ENCODE data around the gene MACROH2A1. TPM values are rescaled to one million over a fixed set of nuclear protein-coding genes. Genes with fewer than 3 reads are reported as not detected.
"Not testable (repeated sequence)": the region's sequence is repeated elsewhere in the genome, so short reads cannot be mapped to it uniquely, and the experiment has no call there.

Gene MACROH2A1
- total and polyA plus RNA-seq, 2 donors from 2014 or later: 99.4 to 144 TPM

- Histone ChIP-seq H3K4me3 (ENCODE audit: low read length in 3 of 3) (no peak overlapping the region), H3K36me3 (ENCODE audit: control insufficient read depth in 2 of 3, insufficient read depth in 3 of 3, low read length in 3 of 3) (peaks cover 4 to 15% (median 8%) of the 10 kb centered on the region in 3 donors), H3K9ac (ENCODE audit: low read length in 3 of 3) (no peak overlapping the region), H3K27ac (ENCODE audit: low read depth in 2 of 2, low read length in 2 of 2) (no peak overlapping the region), H3K9me3 (ENCODE audit: control insufficient read depth in 2 of 3, insufficient read depth in 1 of 3, low read length in 3 of 3) (no peaks in the 10 kb centered on the region), H3K4me1 (ENCODE audit: control insufficient read depth in 2 of 3, insufficient read depth in 2 of 3, low read depth in 1 of 3, low read length in 3 of 3) (no peaks in the 10 kb centered on the region), H3K27me3 (ENCODE audit: control insufficient read depth, insufficient read depth, low read length) (no peaks in the 10 kb centered on the region)
- intact Hi-C loops (cut with DNase I): no loop called here
- TF ChIP-seq CTCF (IDR thresholded peaks at IDR 0.05; ENCODE audit: borderline replicate concordance, extremely low read depth, insufficient read depth): no peak
- no peak for DNase-seq
- no peak for FAIRE-seq
Observed at GRCh38 chr5:135364421-135365262, 34.4 kb downstream of the MACROH2A1 start.

GRCh38 chr5:135363342-135363741, 35.7 kb downstream of the MACROH2A1 start:
- FAIRE-seq; intact Hi-C loops (cut with DNase I); H3K27ac ChIP-seq (ENCODE audit: low read depth in 2 of 2, low read length in 2 of 2); H3K9ac ChIP-seq (ENCODE audit: low read length in 3 of 3); DNase-seq; H3K9me3 ChIP-seq (ENCODE audit: control insufficient read depth in 2 of 3, insufficient read depth in 1 of 3, low read length in 3 of 3); H3K4me1 ChIP-seq (ENCODE audit: control insufficient read depth in 2 of 3, insufficient read depth in 2 of 3, low read depth in 1 of 3, low read length in 3 of 3); H3K4me3 ChIP-seq (ENCODE audit: low read length in 3 of 3); H3K27me3 ChIP-seq (ENCODE audit: control insufficient read depth, insufficient read depth, low read length): not testable (repeated sequence)
- peaks cover 3 to 11% (median 11%) of the 10 kb centered on the region in 3 donors for H3K36me3 ChIP-seq (ENCODE audit: control insufficient read depth in 2 of 3, insufficient read depth in 3 of 3, low read length in 3 of 3)

GRCh38 chr5:135362102-135362501, 36.9 kb downstream of the MACROH2A1 start:
- H3K9me3 ChIP-seq (ENCODE audit: control insufficient read depth in 2 of 3, insufficient read depth in 1 of 3, low read length in 3 of 3): no peaks in the 10 kb centered on the region
- DNase-seq (no peak), FAIRE-seq (no peak)
- intact Hi-C loops (cut with DNase I): no loop called here
- peaks cover 0 to 2% (median 0%) of the 10 kb centered on the region in 3 donors for H3K4me1 ChIP-seq (ENCODE audit: control insufficient read depth in 2 of 3, insufficient read depth in 2 of 3, low read depth in 1 of 3, low read length in 3 of 3)
- peaks cover 0 to 11% (median 8%) of the 10 kb centered on the region in 3 donors for H3K36me3 ChIP-seq (ENCODE audit: control insufficient read depth in 2 of 3, insufficient read depth in 3 of 3, low read length in 3 of 3)
- no peaks in the 10 kb centered on the region for H3K27me3 ChIP-seq (ENCODE audit: control insufficient read depth, insufficient read depth, low read length)
- no peak overlapping the region for H3K27ac ChIP-seq (ENCODE audit: low read depth in 2 of 2, low read length in 2 of 2)
- H3K9ac ChIP-seq (ENCODE audit: low read length in 3 of 3): no peak overlapping the region
- no peak for TF ChIP-seq CTCF (IDR thresholded peaks at IDR 0.05; ENCODE audit: borderline replicate concordance, extremely low read depth, insufficient read depth)
- no peak overlapping the region for H3K4me3 ChIP-seq (ENCODE audit: low read length in 3 of 3)
